Body of pancreas (tissue), 4 donors: Measurements from ENCODE around the gene IGHMBP2. TPM values are rescaled to one million over a fixed set of nuclear protein-coding genes. Genes with fewer than 3 reads are reported as not detected.

Source experiments
- ATAC-seq: fragments of 150-250 bp; one replicate; pipeline ENCODE4 v1.9.1; 2016
- DNase-seq, 4 donors: peaks; one replicate each; pipeline ENCODE4 v3.0.0-alpha.2; 2019
- H3K27ac ChIP-seq, 4 donors: fragments of 200-600 bp; sonication (generic); 1 replicate in 3 of 4; 2 replicates in 1 of 4; pipeline versions ENCODE4 v1.5.1 to v1.6.1; 2016 to 2019; ENCODE audit warnings: mild to moderate bottlenecking in 1 of 4, mixed read lengths in 1 of 4, moderate library complexity in 1 of 4
- H3K27me3 ChIP-seq, 2 donors: fragments of 200-600 bp; sonication (generic); one replicate each; pipeline ENCODE4 v1.6.0; 2016; ENCODE audit warnings: mild to moderate bottlenecking in 1 of 2
- H3K36me3 ChIP-seq, 2 donors: fragments of 200-600 bp; sonication (generic); replicated peaks in 1 of 2; 2 replicates each; pipeline ENCODE4 v1.5.1; 2016; ENCODE audit warnings: low read depth in 2 of 2; ENCODE audit not compliant: insufficient read depth in 1 of 2
- H3K4me1 ChIP-seq: fragments of 200-600 bp; sonication (generic); one replicate; pipeline ENCODE4 v1.6.0; 2016
- H3K4me3 ChIP-seq, 2 donors: fragments of 200-600 bp; sonication (generic); 1 replicate in 1 of 2; 2 replicates in 1 of 2; pipeline ENCODE4 v1.5.1; 2016 to 2019
- H3K9me3 ChIP-seq, 3 donors: fragments of 200-600 bp; sonication (generic); 1 replicate in 2 of 3; 2 replicates in 1 of 3; pipeline ENCODE4 v1.5.1; 2016
- POLR2A ChIP-seq, 3 donors: fragments of 450-650 bp; IDR thresholded peaks; one replicate each; pipeline ENCODE4 v1.6.1; 2016; ENCODE audit warnings: antibody characterized with exemption in 3 of 3, mild to moderate bottlenecking in 2 of 3
- WGBS, 2 donors: methylation state at CpG; one replicate each; pipeline ENCODE4 v1.1.5; 2017; 5-methylcytosine and 5-hydroxymethylcytosine counted together
- intact Hi-C: fragments of 100-400 bp; cut with DNase I; formaldehyde crosslinking; loops from one replicate; pipeline ENCODE4 v1.15.1; 2023
- total RNA-seq, 2 donors: library from RNA; depleted of rRNA; stranded (reverse); fragments of >200 nt; gene quantifications; one replicate each; pipeline ENCODE4 v1.1.0, GENCODE V29; 2016
- TF ChIP-seq, protein P1 (sequence below), 7 experiments: fragments of 450-650 bp in 4 of 7; fragments of 200-600 bp in 3 of 7; sonication (generic) in 3 of 7; IDR thresholded peaks; one replicate each; pipeline ENCODE4 v1.5.1; 2016 to 2019; ENCODE audit warnings: antibody characterized with exemption in 7 of 7

The IGHMBP2 gene
- total RNA-seq, 2 donors from 2014 or later: 6.2 to 17.1 TPM

- TF ChIP-seq, protein P1, sequence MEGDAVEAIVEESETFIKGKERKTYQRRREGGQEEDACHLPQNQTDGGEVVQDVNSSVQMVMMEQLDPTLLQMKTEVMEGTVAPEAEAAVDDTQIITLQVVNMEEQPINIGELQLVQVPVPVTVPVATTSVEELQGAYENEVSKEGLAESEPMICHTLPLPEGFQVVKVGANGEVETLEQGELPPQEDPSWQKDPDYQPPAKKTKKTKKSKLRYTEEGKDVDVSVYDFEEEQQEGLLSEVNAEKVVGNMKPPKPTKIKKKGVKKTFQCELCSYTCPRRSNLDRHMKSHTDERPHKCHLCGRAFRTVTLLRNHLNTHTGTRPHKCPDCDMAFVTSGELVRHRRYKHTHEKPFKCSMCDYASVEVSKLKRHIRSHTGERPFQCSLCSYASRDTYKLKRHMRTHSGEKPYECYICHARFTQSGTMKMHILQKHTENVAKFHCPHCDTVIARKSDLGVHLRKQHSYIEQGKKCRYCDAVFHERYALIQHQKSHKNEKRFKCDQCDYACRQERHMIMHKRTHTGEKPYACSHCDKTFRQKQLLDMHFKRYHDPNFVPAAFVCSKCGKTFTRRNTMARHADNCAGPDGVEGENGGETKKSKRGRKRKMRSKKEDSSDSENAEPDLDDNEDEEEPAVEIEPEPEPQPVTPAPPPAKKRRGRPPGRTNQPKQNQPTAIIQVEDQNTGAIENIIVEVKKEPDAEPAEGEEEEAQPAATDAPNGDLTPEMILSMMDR (IDR thresholded peaks at IDR 0.05): no peak
- TF ChIP-seq POLR2A (IDR thresholded peaks at IDR 0.05): no peak
- H3K9me3 ChIP-seq: no peaks in the 10 kb centered on the region
- H3K36me3 ChIP-seq: peaks cover 7 to 45% of the 10 kb centered on the region in 2 donors
- peaks cover 16% of the 10 kb centered on the region for H3K4me1 ChIP-seq
- H3K4me3 ChIP-seq: no peak overlapping the region
- no peak overlapping the region for H3K27ac ChIP-seq
- H3K27me3 ChIP-seq: no peaks in the 10 kb centered on the region
- no peak for ATAC-seq
- intact Hi-C loops: no loop called here
- WGBS, 2 donors: 88 to 90% methylated on average over 5 of the region's 5 CpGs
- DNase-seq: no peak
Observed at GRCh38 chr11:68893282-68893681, 10.4 kb upstream of the IGHMBP2 start.

DNA sequence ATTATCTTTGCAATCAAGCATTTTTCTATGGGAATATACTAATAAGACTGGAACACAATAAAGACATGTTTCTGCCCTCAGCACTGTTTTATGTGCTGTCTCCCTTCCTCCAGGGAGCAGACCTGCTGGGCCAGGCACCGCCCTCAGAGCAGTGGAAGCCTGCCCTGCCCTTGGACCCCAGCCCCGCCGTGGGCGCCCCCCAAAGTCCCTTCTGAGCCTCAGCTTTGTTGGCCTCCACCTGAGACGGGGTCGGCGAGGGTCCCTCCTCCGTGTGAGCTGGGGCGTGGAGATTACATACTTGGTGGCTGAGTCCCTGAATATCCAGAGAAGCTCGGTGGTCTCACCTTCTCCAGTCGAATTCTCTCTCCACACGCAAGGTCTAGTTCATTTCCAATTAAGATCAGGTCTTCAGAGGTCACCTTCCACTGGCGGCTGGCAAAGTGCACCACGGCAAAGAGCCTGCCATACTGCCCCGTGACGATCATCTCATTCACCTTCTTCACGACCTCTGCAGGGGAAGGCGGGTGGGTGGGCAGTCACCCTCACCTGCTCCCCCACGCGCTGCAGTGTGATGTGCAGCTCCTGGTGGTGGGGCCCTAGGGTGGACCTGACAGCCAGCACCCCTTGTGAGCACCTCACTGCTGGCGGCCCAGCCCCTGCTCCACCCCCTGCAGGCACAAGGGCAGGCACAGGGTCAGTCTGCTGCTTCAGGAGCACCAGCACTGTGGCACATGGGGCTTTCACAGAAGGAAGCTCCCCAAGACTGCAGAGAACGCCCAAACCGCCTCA is 7.3 kb upstream of the IGHMBP2 start:
- intact Hi-C loops: no loop called here

DNA sequence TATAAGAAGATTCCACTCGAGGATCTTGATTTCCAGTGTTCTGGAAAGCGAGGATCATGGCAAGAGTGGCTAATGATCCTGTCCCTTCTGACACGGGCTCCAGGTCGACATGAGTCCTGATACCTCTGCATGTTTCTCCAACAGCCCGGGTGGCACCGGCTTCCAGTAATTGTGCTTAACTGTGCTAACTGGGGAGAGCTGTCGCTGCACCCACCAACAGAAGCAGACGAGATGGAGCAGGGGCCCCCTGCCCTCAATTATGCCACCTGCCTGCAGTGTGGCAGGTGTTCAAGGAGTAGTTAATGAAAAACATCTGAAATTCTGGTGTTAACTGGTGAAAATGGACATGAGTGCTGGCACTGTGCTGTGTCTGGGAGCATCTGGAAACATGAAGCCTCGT is 6.2 kb upstream of the IGHMBP2 start:
- Histone ChIP-seq H3K4me3 (no peak overlapping the region), H3K27me3 (no peaks in the 10 kb centered on the region), H3K36me3 (peaks cover 7 to 41% of the 10 kb centered on the region in 2 donors), H3K9me3 (no peaks in the 10 kb centered on the region), H3K27ac (no peak overlapping the region), H3K4me1 (peaks cover 9% of the 10 kb centered on the region)
- ATAC-seq: no peak
- intact Hi-C loops: no loop called here
- no peak for TF ChIP-seq POLR2A (IDR thresholded peaks at IDR 0.05)
- TF ChIP-seq, protein P1 (IDR thresholded peaks at IDR 0.05): no peak
- 73 to 84% methylated on average over 4 to 9 of the region's 9 CpGs for WGBS, 2 donors
- DNase-seq: no peak

More for the DNA sequence above, 7.3 kb upstream of the IGHMBP2 start:
- WGBS, 2 donors: 94% methylated on average over 10 to 22 of the region's 23 CpGs
- Histone ChIP-seq H3K27me3 (no peaks in the 10 kb centered on the region), H3K4me1 (peaks cover 5% of the 10 kb centered on the region), H3K36me3 (peaks cover 7 to 46% of the 10 kb centered on the region in 2 donors), H3K9me3 (no peaks in the 10 kb centered on the region), H3K27ac (no peak overlapping the region), H3K4me3 (no peak overlapping the region)
- no peak for DNase-seq
- TF ChIP-seq, protein P1 (IDR thresholded peaks at IDR 0.05): no peak
- TF ChIP-seq POLR2A (IDR thresholded peaks at IDR 0.05): no peak
- ATAC-seq: no peak

- TF ChIP-seq, protein P1 (IDR thresholded peaks at IDR 0.05): no peak
- no peak for TF ChIP-seq POLR2A (IDR thresholded peaks at IDR 0.05)
Observed at GRCh38 chr11:68900835-68901381, 2.8 kb upstream of the IGHMBP2 start.

More at GRCh38 chr11:68900835-68901381, 2.8 kb upstream of the IGHMBP2 start:
- H3K27me3 ChIP-seq: no peaks in the 10 kb centered on the region
- H3K9me3 ChIP-seq: no peaks in the 10 kb centered on the region
- no peak for ATAC-seq
- intact Hi-C loops: no loop called here
- peaks cover 7 to 22% of the 10 kb centered on the region in 2 donors for H3K36me3 ChIP-seq
- 59 to 68% methylated on average over 6 to 9 of the region's 9 CpGs for WGBS, 2 donors
- DNase-seq: no peak
- H3K27ac ChIP-seq: no peak overlapping the region
- peaks cover 27% of the 10 kb centered on the region for H3K4me1 ChIP-seq
- no peak overlapping the region for H3K4me3 ChIP-seq
